Measurements from ENCODE around the gene RNF168. TPM values are rescaled to one million over a fixed set of nuclear protein-coding genes. Genes with fewer than 3 reads are reported as not detected.

Gene RNF168
- total RNA-seq, 4 donors from 2014 or later, result 23.6 to 26.2 (median 24.9) TPM

- Histone ChIP-seq H3K36me3 (peaks cover 0 to 9% (median 0%) of the 10 kb centered on the region in 3 donors), H3K4me3 (peak overlapping the region; percentile 72 to 92 (median 84)), H3K4me1 (peaks cover 0 to 43% (median 7%) of the 10 kb centered on the region in 4 donors), H3K27ac (peak overlapping the region; percentile 81 to 97 (median 94)), H3K27me3 (no peaks in the 10 kb centered on the region), H3K9me3 (peaks cover 0 to 10% (median 0%) of the 10 kb centered on the region in 4 donors)
- WGBS, 2 donors, result 0 to 2% methylated on average over 27 of the region's 27 CpGs
- DNase-seq (ENCODE audit: low spot score in 2 of 2), result peak; percentile 28 to 33
- TF ChIP-seq EP300 (IDR thresholded peaks at IDR 0.05) (no peak), POLR2A (IDR thresholded peaks at IDR 0.05) (no peak), CTCF (IDR thresholded peaks at IDR 0.05) (peak in 1 of 5 experiments; percentile 27)
Observed at GRCh38 chr3:196502775-196503195, 783 bp downstream of the RNF168 start.

GRCh38 chr3:196501316-196502044 lies 2.1 kb downstream of the RNF168 start:
- peaks cover 0 to 43% (median 7%) of the 10 kb centered on the region in 4 donors for H3K4me1 ChIP-seq
- H3K9me3 ChIP-seq, result peaks cover 0 to 3% (median 0%) of the 10 kb centered on the region in 4 donors
- no peaks in the 10 kb centered on the region for H3K27me3 ChIP-seq
- WGBS, 2 donors, result 15 to 18% methylated on average over 14 of the region's 14 CpGs
- TF ChIP-seq POLR2A (IDR thresholded peaks at IDR 0.05) (no peak), CTCF (IDR thresholded peaks at IDR 0.05) (no peak), EP300 (IDR thresholded peaks at IDR 0.05) (no peak)
- H3K4me3 ChIP-seq, result peak overlapping the region; percentile 72 to 92 (median 84)
- no peak for DNase-seq (ENCODE audit: low spot score in 2 of 2)
- H3K27ac ChIP-seq, result peak overlapping the region in 2 of 4 donors; percentile 19 to 92
- H3K36me3 ChIP-seq, result peaks cover 0 to 13% (median 0%) of the 10 kb centered on the region in 3 donors

DNA sequence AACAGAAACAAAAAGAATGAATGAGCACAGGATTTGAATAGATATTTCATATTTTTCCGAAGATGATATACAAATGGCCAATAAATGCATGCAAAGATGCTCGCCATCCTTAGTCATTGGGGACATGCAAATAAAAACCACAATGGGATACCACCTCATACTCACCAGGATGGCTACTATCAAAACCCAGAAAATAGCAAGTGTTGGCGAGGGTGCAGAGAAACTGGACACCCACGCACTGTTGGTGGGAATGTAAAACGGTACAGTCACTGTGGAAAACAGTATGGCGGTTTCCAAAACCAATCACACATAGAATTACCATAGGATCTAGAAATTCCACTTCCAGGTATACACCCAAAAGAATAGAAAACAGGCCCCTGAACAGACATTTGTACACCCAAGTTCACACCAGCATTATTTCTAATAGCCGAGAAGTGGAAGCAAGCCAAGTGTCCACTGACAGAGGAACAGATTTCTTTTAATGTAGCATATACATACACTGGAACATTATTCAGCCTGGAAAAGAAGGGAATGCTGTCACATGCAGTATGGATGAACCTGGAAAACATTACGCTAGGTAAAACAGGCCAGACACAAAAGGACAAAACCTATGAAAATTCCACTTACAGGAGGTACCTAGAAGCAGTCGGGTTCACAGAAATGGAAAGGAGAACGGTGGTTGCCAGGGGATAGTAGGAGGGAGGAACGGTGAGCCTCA lies 3.6 kb downstream of the RNF168 start:
- 79 to 81% methylated on average over 11 of the region's 11 CpGs for WGBS, 2 donors
- Histone ChIP-seq H3K4me1 (peaks cover 0 to 43% (median 7%) of the 10 kb centered on the region in 4 donors), H3K27ac (peak overlapping the region in 1 of 4 donors; percentile 23)

GRCh38 chr3:196499061-196499460 lies 4.5 kb downstream of the RNF168 start:
- 70 to 89% methylated on average over 5 of the region's 5 CpGs for WGBS, 2 donors
- H3K4me3 ChIP-seq, result no peak overlapping the region
- H3K4me1 ChIP-seq, result peaks cover 0 to 38% (median 7%) of the 10 kb centered on the region in 4 donors
- no peaks in the 10 kb centered on the region for H3K27me3 ChIP-seq
- H3K9me3 ChIP-seq, result no peaks in the 10 kb centered on the region
- peaks cover 0 to 26% (median 0%) of the 10 kb centered on the region in 3 donors for H3K36me3 ChIP-seq
- no peak for DNase-seq (ENCODE audit: low spot score in 2 of 2)
- no peak overlapping the region for H3K27ac ChIP-seq
- TF ChIP-seq CTCF (IDR thresholded peaks at IDR 0.05), result no peak
- no peak for TF ChIP-seq POLR2A (IDR thresholded peaks at IDR 0.05)
- no peak for TF ChIP-seq EP300 (IDR thresholded peaks at IDR 0.05)

More for the DNA sequence above, 3.6 kb downstream of the RNF168 start:
- no peak for DNase-seq (ENCODE audit: low spot score in 2 of 2)
- no peaks in the 10 kb centered on the region for H3K27me3 ChIP-seq
- peak overlapping the region in 2 of 4 donors; percentile 80 to 89 for H3K4me3 ChIP-seq
- TF ChIP-seq POLR2A (IDR thresholded peaks at IDR 0.05) (no peak), EP300 (IDR thresholded peaks at IDR 0.05) (no peak), CTCF (IDR thresholded peaks at IDR 0.05) (no peak)
- peaks cover 0 to 26% (median 0%) of the 10 kb centered on the region in 3 donors for H3K36me3 ChIP-seq
- H3K9me3 ChIP-seq, result no peaks in the 10 kb centered on the region
